Hepatocyte (in vitro differentiated cells): ENCODE data around the gene ZC3H12C. TPM values are rescaled to one million over a fixed set of nuclear protein-coding genes. Genes with fewer than 3 reads are reported as not detected.

ENCODE experiments used
- DNase-seq: peaks from one replicate; pipeline ENCODE4 v3.0.0-alpha.2; 2016; ENCODE audit warnings: low spot score
- H2AFZ ChIP-seq: fragments of 200-600 bp; sonication (generic); 2 replicates; pipeline ENCODE4 v1.6.0; 2016; ENCODE audit warnings: antibody characterized with exemption, mild to moderate bottlenecking
- H3K27ac ChIP-seq: fragments of 200-600 bp; sonication (generic); 2 replicates; pipeline ENCODE4 v1.5.1; 2016; ENCODE audit warnings: mild to moderate bottlenecking
- H3K27me3 ChIP-seq: fragments of 200-600 bp; sonication (generic); 2 replicates; pipeline ENCODE4 v1.6.1; 2016
- H3K36me3 ChIP-seq: fragments of 200-600 bp; sonication (generic); replicated peaks from 2 replicates; pipeline ENCODE4 v1.5.1; 2016; ENCODE audit warnings: low read depth; ENCODE audit not compliant: insufficient read depth
- H3K4me1 ChIP-seq: fragments of 200-600 bp; sonication (generic); 2 replicates; pipeline ENCODE4 v1.5.1; 2016; ENCODE audit warnings: mild to moderate bottlenecking, moderate library complexity; ENCODE audit not compliant: insufficient read depth
- H3K4me2 ChIP-seq: fragments of 200-600 bp; sonication (generic); 2 replicates; pipeline ENCODE4 v1.6.0; 2016
- H3K4me3 ChIP-seq: fragments of 200-600 bp; sonication (generic); 2 replicates; pipeline ENCODE4 v1.5.1; 2016; ENCODE audit warnings: mild to moderate bottlenecking
- H3K79me2 ChIP-seq: fragments of 200-600 bp; sonication (generic); 2 replicates; pipeline ENCODE4 v1.6.0; 2017; ENCODE audit warnings: mild to moderate bottlenecking
- H3K9me2 ChIP-seq: fragments of 200-600 bp; sonication (generic); replicated peaks from 2 replicates; pipeline ENCODE4 v1.6.0; 2017; ENCODE audit warnings: mild to moderate bottlenecking; ENCODE audit not compliant: insufficient read depth
- H3K9me3 ChIP-seq: fragments of 200-600 bp; sonication (generic); 2 replicates; pipeline ENCODE4 v1.5.1; 2016; ENCODE audit warnings: low read depth, mild to moderate bottlenecking
- H4K20me1 ChIP-seq: fragments of 200-600 bp; sonication (generic); 2 replicates; pipeline ENCODE4 v1.6.0; 2016; ENCODE audit warnings: mild to moderate bottlenecking; ENCODE audit not compliant: insufficient read depth, poor library complexity, severe bottlenecking
- EZH2 ChIP-seq: fragments of 200-600 bp; sonication (generic); IDR thresholded peaks from 2 replicates; pipeline ENCODE4 v1.6.1; 2016; ENCODE audit warnings: antibody characterized with exemption, mild to moderate bottlenecking, borderline replicate concordance
- EZH2phosphoT487 ChIP-seq: fragments of 200-600 bp; sonication (generic); IDR thresholded peaks from one replicate; pipeline ENCODE4 v1.6.1; 2018; ENCODE audit warnings: antibody characterized with exemption, mild to moderate bottlenecking, low read depth, moderate library complexity; ENCODE audit not compliant: unreplicated experiment, severe bottlenecking
- WGBS: methylation state at CpG from one replicate; pipeline ENCODE4 v1.1.6; 2016; ENCODE audit warnings: low lambda C conversion rate; ENCODE audit errors: missing lambda C conversion rate; 5-methylcytosine and 5-hydroxymethylcytosine counted together
- polyA plus RNA-seq: library from polyadenylated mRNA; unstranded; fragments of >200 nt; fragmentation: Nextera tagmentation; extraction: Ambion mirVana; gene quantifications from 2 replicates; pipeline ENCODE4 v1.2.1, GENCODE V29; 2016
- total RNA-seq: library from RNA; depleted of rRNA; stranded (reverse); fragments of >200 nt; gene quantifications from 2 replicates; pipeline ENCODE4 v1.2.3, GENCODE V29; 2014
- TF ChIP-seq, protein P1 (sequence below): fragments of 200-600 bp; sonication (generic); IDR thresholded peaks from 2 replicates; pipeline ENCODE4 v1.5.1; 2016; ENCODE audit warnings: antibody characterized with exemption, mild to moderate bottlenecking; ENCODE audit not compliant: poor library complexity

Gene ZC3H12C
- total and polyA plus RNA-seq, 2 experiments from 2014 or later = 1.7 to 12.3 TPM

DNA sequence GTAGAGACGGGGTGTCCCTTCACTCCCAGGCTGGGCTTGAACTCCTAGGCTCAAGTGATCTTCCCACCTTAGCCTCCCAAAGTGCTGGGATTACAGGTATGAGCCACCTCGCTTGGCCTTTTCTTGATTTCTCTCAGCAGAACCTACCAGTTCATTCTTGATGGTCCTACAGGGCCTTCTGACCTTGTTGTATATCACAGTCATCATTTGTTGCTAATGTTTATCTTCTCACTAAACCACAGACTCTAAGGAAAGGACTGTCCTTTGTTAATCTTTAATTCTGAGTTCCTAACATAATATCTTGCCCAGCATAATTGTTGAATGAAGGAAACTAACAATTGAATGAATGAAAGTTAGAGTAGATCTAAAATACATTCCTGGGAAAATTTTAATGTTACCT lies 22.0 kb upstream of the ZC3H12C start:
- no peaks in the 10 kb centered on the region for H3K79me2 ChIP-seq
- no peak overlapping the region for H3K4me3 ChIP-seq
- TF ChIP-seq EZH2phosphoT487 = no peak
- TF ChIP-seq, protein P1, sequence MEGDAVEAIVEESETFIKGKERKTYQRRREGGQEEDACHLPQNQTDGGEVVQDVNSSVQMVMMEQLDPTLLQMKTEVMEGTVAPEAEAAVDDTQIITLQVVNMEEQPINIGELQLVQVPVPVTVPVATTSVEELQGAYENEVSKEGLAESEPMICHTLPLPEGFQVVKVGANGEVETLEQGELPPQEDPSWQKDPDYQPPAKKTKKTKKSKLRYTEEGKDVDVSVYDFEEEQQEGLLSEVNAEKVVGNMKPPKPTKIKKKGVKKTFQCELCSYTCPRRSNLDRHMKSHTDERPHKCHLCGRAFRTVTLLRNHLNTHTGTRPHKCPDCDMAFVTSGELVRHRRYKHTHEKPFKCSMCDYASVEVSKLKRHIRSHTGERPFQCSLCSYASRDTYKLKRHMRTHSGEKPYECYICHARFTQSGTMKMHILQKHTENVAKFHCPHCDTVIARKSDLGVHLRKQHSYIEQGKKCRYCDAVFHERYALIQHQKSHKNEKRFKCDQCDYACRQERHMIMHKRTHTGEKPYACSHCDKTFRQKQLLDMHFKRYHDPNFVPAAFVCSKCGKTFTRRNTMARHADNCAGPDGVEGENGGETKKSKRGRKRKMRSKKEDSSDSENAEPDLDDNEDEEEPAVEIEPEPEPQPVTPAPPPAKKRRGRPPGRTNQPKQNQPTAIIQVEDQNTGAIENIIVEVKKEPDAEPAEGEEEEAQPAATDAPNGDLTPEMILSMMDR = no peak
- TF ChIP-seq EZH2 = no peak
- no peaks in the 10 kb centered on the region for H3K9me3 ChIP-seq
- no peak for DNase-seq
- no peaks in the 10 kb centered on the region for H3K9me2 ChIP-seq
- H3K4me1 ChIP-seq = peaks cover 11% of the 10 kb centered on the region
- H3K4me2 ChIP-seq = no peak overlapping the region
- H3K27ac ChIP-seq = no peak overlapping the region
- no peaks in the 10 kb centered on the region for H3K36me3 ChIP-seq
- WGBS = 90% methylated on average over 2 of the region's 2 CpGs
- H3K27me3 ChIP-seq = no peaks in the 10 kb centered on the region
- no peaks in the 10 kb centered on the region for H4K20me1 ChIP-seq
- H2AFZ ChIP-seq = no peak overlapping the region

- DNase-seq = no peak
- Histone ChIP-seq H2AFZ (no peak overlapping the region), H3K4me1 (peaks cover 18% of the 10 kb centered on the region), H3K79me2 (no peaks in the 10 kb centered on the region), H3K36me3 (no peaks in the 10 kb centered on the region), H4K20me1 (no peaks in the 10 kb centered on the region), H3K27me3 (no peaks in the 10 kb centered on the region), H3K9me3 (no peaks in the 10 kb centered on the region), H3K27ac (no peak overlapping the region), H3K4me2 (no peak overlapping the region), H3K9me2 (no peaks in the 10 kb centered on the region), H3K4me3 (no peak overlapping the region)
- TF ChIP-seq EZH2 = no peak
- no peak for TF ChIP-seq EZH2phosphoT487
These were observed 20.3 kb upstream of the ZC3H12C start for GRCh38 chr11:110072930-110073329.

DNA sequence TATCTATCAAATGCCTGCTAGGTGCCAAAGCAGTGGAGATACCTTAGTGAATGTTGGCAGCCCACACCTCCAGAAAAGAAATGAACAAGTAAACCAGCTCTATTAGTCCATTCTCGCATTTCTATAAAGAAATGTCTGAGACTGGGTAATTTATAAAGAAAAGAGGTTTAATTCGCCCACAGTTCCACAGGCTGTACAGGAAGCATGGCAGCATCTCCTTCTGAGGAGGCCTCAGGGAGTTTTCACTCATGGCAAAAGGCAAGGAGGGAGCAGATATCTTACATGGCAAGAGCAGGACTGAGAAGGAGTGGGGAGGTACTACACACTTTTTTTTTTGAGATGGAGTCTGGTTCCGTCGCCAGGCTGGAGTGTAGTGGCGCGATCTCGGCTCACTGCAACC lies 18.7 kb upstream of the ZC3H12C start:
- Histone ChIP-seq H3K27ac (no peak overlapping the region), H3K36me3 (no peaks in the 10 kb centered on the region), H3K27me3 (no peaks in the 10 kb centered on the region), H3K9me3 (no peaks in the 10 kb centered on the region), H3K9me2 (no peaks in the 10 kb centered on the region), H3K4me3 (no peak overlapping the region), H3K79me2 (no peaks in the 10 kb centered on the region), H3K4me1 (peaks cover 22% of the 10 kb centered on the region), H2AFZ (no peak overlapping the region), H3K4me2 (no peak overlapping the region), H4K20me1 (no peaks in the 10 kb centered on the region)
- DNase-seq = no peak
- TF ChIP-seq, protein P1 = no peak
- TF ChIP-seq EZH2 (no peak), EZH2phosphoT487 (no peak)
- 96% methylated on average over 7 of the region's 7 CpGs for WGBS

DNA sequence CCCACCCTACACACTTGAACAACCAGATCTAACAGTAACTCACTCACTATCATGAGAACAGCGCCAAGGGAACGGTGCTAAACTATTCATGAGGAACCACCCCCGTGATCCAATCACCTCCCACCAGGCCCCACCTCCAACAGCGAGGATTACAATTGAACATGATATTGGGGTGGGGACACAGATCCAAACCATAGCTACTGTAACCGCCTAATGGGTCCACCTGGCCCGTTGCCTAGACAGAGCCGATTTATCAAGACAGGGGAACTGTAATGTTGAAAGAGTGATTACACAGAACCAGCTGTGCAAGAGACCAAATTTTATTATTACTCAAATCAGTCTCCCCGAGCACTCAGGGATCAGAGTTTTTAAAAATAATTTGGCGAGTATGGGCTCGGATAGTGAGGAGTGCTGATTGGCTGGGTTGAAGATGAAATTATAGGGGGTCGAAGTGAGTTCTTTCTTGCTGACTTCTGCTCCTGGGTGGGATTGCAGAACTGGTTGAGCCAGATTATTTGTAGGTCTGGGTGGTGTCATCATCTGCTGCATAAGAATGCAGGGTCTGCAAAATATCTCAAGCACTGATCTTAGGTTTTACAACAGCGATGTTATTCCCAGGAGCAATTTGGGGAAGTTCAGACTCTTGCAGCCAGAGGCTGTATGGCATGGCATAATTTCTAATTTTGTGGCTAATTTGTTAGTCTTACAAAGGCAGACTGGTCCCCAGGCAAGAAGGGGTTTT lies 17.9 kb upstream of the ZC3H12C start:
- peaks cover 22% of the 10 kb centered on the region for H3K4me1 ChIP-seq
- H4K20me1 ChIP-seq = no peaks in the 10 kb centered on the region
- peak overlapping the region; percentile 34 for H3K4me2 ChIP-seq
- H3K36me3 ChIP-seq = no peaks in the 10 kb centered on the region
- H3K9me3 ChIP-seq = no peaks in the 10 kb centered on the region
- TF ChIP-seq, protein P1 = no peak
- no peak for TF ChIP-seq EZH2phosphoT487
- TF ChIP-seq EZH2 = no peak
- no peak overlapping the region for H2AFZ ChIP-seq
- no peaks in the 10 kb centered on the region for H3K9me2 ChIP-seq
- no peak for DNase-seq
- no peak overlapping the region for H3K4me3 ChIP-seq
- H3K27me3 ChIP-seq = no peaks in the 10 kb centered on the region
- 73% methylated on average over 12 of the region's 12 CpGs for WGBS
- peak overlapping the region; percentile 82 for H3K27ac ChIP-seq
- H3K79me2 ChIP-seq = no peaks in the 10 kb centered on the region
